ENCODE data around the gene TNRC18.
"Not testable (repeated sequence)": the region's sequence is repeated elsewhere in the genome, so short reads cannot be mapped to it uniquely, and the experiment has no call there.

TNRC18 gene

GRCh38 chr7:5291301-5291700 is 132.3 kb downstream of the TNRC18 start:
- Histone ChIP-seq H3K27me3 (ENCODE audit: insufficient read depth, insufficient read length) (no peaks in the 10 kb centered on the region), H3K4me1 (ENCODE audit: insufficient read depth, insufficient read length) (no peaks in the 10 kb centered on the region), H3K9me3 (ENCODE audit: insufficient read depth, low read length) (0 out of 2 replicates have a peak, but pooled peaks cover 6% of the 10 kb centered on the region), H3K9ac (ENCODE audit: insufficient read length, low read depth) (no peak overlapping the region), H3K4me3 (ENCODE audit: insufficient read length, low read depth) (no peak overlapping the region), H3K36me3 (ENCODE audit: insufficient read depth, insufficient read length, low read length) (peaks cover 27% of the 10 kb centered on the region)
- DNase-seq (ENCODE audit: low read depth, low spot score): no peak
- no peak for TF ChIP-seq YY1 (IDR thresholded peaks at IDR 0.05; ENCODE audit: insufficient read depth, insufficient read length)
- TF ChIP-seq ZNF274 (IDR thresholded peaks at IDR 0.05; ENCODE audit: low read depth, low read length): no peak
- no peak for TF ChIP-seq SUZ12 (IDR thresholded peaks at IDR 0.05; ENCODE audit: extremely low read depth, insufficient read depth, insufficient read length)

- peaks cover 16% of the 10 kb centered on the region for H3K36me3 ChIP-seq (ENCODE audit: insufficient read depth, insufficient read length, low read length)
- no peaks in the 10 kb centered on the region for H3K27me3 ChIP-seq (ENCODE audit: insufficient read depth, insufficient read length)
- DNase-seq (ENCODE audit: low read depth, low spot score): no peak
- H3K9me3 ChIP-seq (ENCODE audit: insufficient read depth, low read length): 0 out of 2 replicates have a peak, but pooled peaks cover 6% of the 10 kb centered on the region
- H3K9ac ChIP-seq (ENCODE audit: insufficient read length, low read depth): no peak overlapping the region
- TF ChIP-seq SUZ12 (IDR thresholded peaks at IDR 0.05; ENCODE audit: extremely low read depth, insufficient read depth, insufficient read length): no peak
- no peak for TF ChIP-seq YY1 (IDR thresholded peaks at IDR 0.05; ENCODE audit: insufficient read depth, insufficient read length)
- TF ChIP-seq ZNF274 (IDR thresholded peaks at IDR 0.05; ENCODE audit: low read depth, low read length): no peak
- no peak overlapping the region for H3K4me3 ChIP-seq (ENCODE audit: insufficient read length, low read depth)
- H3K4me1 ChIP-seq (ENCODE audit: insufficient read depth, insufficient read length): peaks cover 5% of the 10 kb centered on the region
Observed at GRCh38 chr7:5289355-5289754, 134.3 kb downstream of the TNRC18 start.

- not testable (repeated sequence) for H3K4me1 ChIP-seq (ENCODE audit: insufficient read depth, insufficient read length); H3K4me3 ChIP-seq (ENCODE audit: insufficient read length, low read depth); DNase-seq (ENCODE audit: low read depth, low spot score); H3K27me3 ChIP-seq (ENCODE audit: insufficient read depth, insufficient read length); H3K9ac ChIP-seq (ENCODE audit: insufficient read length, low read depth); H3K9me3 ChIP-seq (ENCODE audit: insufficient read depth, low read length)
- peaks cover 13% of the 10 kb centered on the region for H3K36me3 ChIP-seq (ENCODE audit: insufficient read depth, insufficient read length, low read length)
Observed at GRCh38 chr7:5288560-5288959, 135.1 kb downstream of the TNRC18 start.

GRCh38 chr7:5287802-5288201 is 135.8 kb downstream of the TNRC18 start:
- no peak for TF ChIP-seq ZNF274 (IDR thresholded peaks at IDR 0.05; ENCODE audit: low read depth, low read length)
- no peak for TF ChIP-seq YY1 (IDR thresholded peaks at IDR 0.05; ENCODE audit: insufficient read depth, insufficient read length)
- no peak for TF ChIP-seq SUZ12 (IDR thresholded peaks at IDR 0.05; ENCODE audit: extremely low read depth, insufficient read depth, insufficient read length)
- no peak for DNase-seq (ENCODE audit: low read depth, low spot score)
- H3K4me1 ChIP-seq (ENCODE audit: insufficient read depth, insufficient read length): peaks cover 7% of the 10 kb centered on the region
- no peak overlapping the region for H3K4me3 ChIP-seq (ENCODE audit: insufficient read length, low read depth)
- peaks cover 13% of the 10 kb centered on the region for H3K36me3 ChIP-seq (ENCODE audit: insufficient read depth, insufficient read length, low read length)
- no peaks in the 10 kb centered on the region for H3K27me3 ChIP-seq (ENCODE audit: insufficient read depth, insufficient read length)
- no peak overlapping the region for H3K9ac ChIP-seq (ENCODE audit: insufficient read length, low read depth)
- H3K9me3 ChIP-seq (ENCODE audit: insufficient read depth, low read length): no peaks in the 10 kb centered on the region

GRCh38 chr7:5287373-5287772 is 136.3 kb downstream of the TNRC18 start:
- DNase-seq (ENCODE audit: low read depth, low spot score); H3K9me3 ChIP-seq (ENCODE audit: insufficient read depth, low read length); H3K4me3 ChIP-seq (ENCODE audit: insufficient read length, low read depth); H3K27me3 ChIP-seq (ENCODE audit: insufficient read depth, insufficient read length); H3K4me1 ChIP-seq (ENCODE audit: insufficient read depth, insufficient read length); H3K9ac ChIP-seq (ENCODE audit: insufficient read length, low read depth): not testable (repeated sequence)
- H3K36me3 ChIP-seq (ENCODE audit: insufficient read depth, insufficient read length, low read length): peaks cover 13% of the 10 kb centered on the region

GRCh38 chr7:5286933-5287332 is 136.7 kb downstream of the TNRC18 start:
- H3K9ac ChIP-seq (ENCODE audit: insufficient read length, low read depth): no peak overlapping the region
- H3K36me3 ChIP-seq (ENCODE audit: insufficient read depth, insufficient read length, low read length): peaks cover 13% of the 10 kb centered on the region
- H3K27me3 ChIP-seq (ENCODE audit: insufficient read depth, insufficient read length): no peaks in the 10 kb centered on the region
- no peak for DNase-seq (ENCODE audit: low read depth, low spot score)
- no peak for TF ChIP-seq SUZ12 (IDR thresholded peaks at IDR 0.05; ENCODE audit: extremely low read depth, insufficient read depth, insufficient read length)
- TF ChIP-seq ZNF274 (IDR thresholded peaks at IDR 0.05; ENCODE audit: low read depth, low read length): no peak
- no peak for TF ChIP-seq YY1 (IDR thresholded peaks at IDR 0.05; ENCODE audit: insufficient read depth, insufficient read length)
- peaks cover 7% of the 10 kb centered on the region for H3K4me1 ChIP-seq (ENCODE audit: insufficient read depth, insufficient read length)
- no peak overlapping the region for H3K4me3 ChIP-seq (ENCODE audit: insufficient read length, low read depth)
- H3K9me3 ChIP-seq (ENCODE audit: insufficient read depth, low read length): no peaks in the 10 kb centered on the region

- Histone ChIP-seq H3K36me3 (ENCODE audit: insufficient read depth, insufficient read length, low read length) (peaks cover 3% of the 10 kb centered on the region), H3K4me1 (ENCODE audit: insufficient read depth, insufficient read length) (peaks cover 7% of the 10 kb centered on the region), H3K27me3 (ENCODE audit: insufficient read depth, insufficient read length) (no peaks in the 10 kb centered on the region), H3K9me3 (ENCODE audit: insufficient read depth, low read length) (no peaks in the 10 kb centered on the region), H3K9ac (ENCODE audit: insufficient read length, low read depth) (peak overlapping the region; percentile 3), H3K4me3 (ENCODE audit: insufficient read length, low read depth) (no peak overlapping the region)
- peak; percentile 80 for DNase-seq (ENCODE audit: low read depth, low spot score)
- TF ChIP-seq SUZ12 (IDR thresholded peaks at IDR 0.05; ENCODE audit: extremely low read depth, insufficient read depth, insufficient read length): no peak
- TF ChIP-seq YY1 (IDR thresholded peaks at IDR 0.05; ENCODE audit: insufficient read depth, insufficient read length): no peak
Observed at GRCh38 chr7:5284304-5285281, 139.0 kb downstream of the TNRC18 start.

Measured in NT2/D1 (cell line).